ENCODE data around the gene OGFOD3.
"Not testable (repeated sequence)": the region's sequence is repeated elsewhere in the genome, so short reads cannot be mapped to it uniquely, and the experiment has no call there.

Gene OGFOD3

DNA sequence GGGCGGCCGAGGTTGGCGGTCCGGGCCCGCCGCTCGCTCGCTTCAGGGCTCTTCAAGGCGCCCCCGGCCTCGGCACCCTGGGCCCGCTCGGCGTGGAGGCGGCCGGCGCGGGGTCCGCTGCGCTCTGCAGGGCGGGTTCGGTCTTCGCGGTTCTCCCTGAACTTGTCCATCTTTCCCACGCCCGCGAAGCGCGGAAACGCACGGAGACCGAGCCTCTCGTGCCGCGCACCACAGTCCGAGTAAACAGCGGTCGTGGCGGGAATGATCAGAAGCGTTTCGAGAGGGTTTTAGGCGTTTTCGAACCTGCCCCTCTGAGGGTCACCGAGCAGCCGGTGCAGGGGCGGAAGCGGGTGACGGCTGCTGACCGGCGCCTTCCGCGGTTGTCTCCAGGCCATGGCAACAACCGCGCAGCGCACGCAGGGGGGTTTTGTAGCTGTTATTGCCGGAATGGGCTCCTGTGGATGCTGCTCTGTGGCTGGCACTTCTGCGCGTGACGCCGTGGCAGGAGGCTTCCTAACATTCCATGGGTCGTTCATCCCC lies 40.6 kb upstream of the OGFOD3 start:
- DNase-seq (ENCODE audit: low read depth): peak; percentile 30
- peak overlapping the region; percentile 79 for H3K4me3 ChIP-seq (replicated peaks; ENCODE audit: low read depth, low read length)
- TF ChIP-seq, protein P1, sequence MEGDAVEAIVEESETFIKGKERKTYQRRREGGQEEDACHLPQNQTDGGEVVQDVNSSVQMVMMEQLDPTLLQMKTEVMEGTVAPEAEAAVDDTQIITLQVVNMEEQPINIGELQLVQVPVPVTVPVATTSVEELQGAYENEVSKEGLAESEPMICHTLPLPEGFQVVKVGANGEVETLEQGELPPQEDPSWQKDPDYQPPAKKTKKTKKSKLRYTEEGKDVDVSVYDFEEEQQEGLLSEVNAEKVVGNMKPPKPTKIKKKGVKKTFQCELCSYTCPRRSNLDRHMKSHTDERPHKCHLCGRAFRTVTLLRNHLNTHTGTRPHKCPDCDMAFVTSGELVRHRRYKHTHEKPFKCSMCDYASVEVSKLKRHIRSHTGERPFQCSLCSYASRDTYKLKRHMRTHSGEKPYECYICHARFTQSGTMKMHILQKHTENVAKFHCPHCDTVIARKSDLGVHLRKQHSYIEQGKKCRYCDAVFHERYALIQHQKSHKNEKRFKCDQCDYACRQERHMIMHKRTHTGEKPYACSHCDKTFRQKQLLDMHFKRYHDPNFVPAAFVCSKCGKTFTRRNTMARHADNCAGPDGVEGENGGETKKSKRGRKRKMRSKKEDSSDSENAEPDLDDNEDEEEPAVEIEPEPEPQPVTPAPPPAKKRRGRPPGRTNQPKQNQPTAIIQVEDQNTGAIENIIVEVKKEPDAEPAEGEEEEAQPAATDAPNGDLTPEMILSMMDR (IDR thresholded peaks at IDR 0.05; ENCODE audit: low read length, missing control alignments): no peak

DNA sequence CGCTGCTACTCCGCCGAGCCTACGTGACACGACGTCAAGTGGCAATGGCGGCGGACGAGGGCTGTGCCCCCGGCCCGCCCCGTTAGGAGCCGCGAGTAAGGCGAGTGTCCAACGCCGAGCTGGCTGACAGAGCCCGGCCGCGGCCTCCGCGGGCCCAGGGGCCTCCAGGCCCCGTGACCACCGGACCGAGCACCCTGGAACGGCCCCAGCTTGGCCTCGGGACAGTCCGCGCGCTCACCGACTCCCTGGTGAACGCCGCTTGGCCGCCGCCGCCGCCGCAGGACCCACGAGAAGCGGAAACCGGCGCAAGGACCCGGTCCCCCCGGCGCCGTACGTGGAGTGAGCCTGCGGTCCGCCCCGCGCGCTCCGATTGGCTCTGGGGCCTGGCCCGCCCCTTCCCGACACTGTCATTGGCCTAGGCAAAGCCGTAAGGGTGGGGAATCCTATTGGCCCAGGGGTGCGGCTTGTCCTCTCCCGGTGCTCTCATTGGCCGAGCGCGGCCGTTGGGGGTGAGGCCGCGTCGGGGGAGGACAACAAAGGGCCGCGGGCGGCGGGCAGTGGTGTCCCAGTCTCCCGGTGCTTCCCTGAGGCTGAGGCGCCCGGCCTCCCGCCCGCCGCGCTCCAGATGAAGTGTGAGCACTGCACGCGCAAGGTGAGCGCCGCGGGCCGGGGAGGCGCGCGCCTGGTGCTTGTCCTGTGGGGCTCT lies 39.9 kb upstream of the OGFOD3 start, which contains the start of gene NARF:
TSS of gene NARF (plus strand) at position 563 of the 706 bp plus-strand sequence. CDS start at position 626, 63 bp downstream.
- DNase-seq (ENCODE audit: low read depth): peak; percentile 98
- TF ChIP-seq, protein P1 (IDR thresholded peaks at IDR 0.05; ENCODE audit: low read length, missing control alignments): no peak
- H3K4me3 ChIP-seq (replicated peaks; ENCODE audit: low read depth, low read length): peak within 1 kb of the TSS; percentile 79

DNA sequence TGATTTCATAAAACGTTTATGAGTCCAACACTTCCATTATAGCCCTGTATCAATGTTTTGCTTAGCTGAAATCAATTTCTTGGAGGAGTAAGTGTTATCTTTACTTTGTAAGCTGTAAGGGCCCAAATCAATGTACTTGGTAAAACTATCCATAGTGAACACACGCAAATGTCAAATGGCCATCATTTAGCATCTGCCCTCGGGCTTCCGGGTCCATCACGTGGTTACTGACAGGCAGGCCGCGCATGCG lies 39.5 kb upstream of the OGFOD3 start:
- DNase-seq (ENCODE audit: low read depth): no peak
- peak overlapping the region; percentile 79 for H3K4me3 ChIP-seq (replicated peaks; ENCODE audit: low read depth, low read length)
- TF ChIP-seq, protein P1 (IDR thresholded peaks at IDR 0.05; ENCODE audit: low read length, missing control alignments): no peak

DNA sequence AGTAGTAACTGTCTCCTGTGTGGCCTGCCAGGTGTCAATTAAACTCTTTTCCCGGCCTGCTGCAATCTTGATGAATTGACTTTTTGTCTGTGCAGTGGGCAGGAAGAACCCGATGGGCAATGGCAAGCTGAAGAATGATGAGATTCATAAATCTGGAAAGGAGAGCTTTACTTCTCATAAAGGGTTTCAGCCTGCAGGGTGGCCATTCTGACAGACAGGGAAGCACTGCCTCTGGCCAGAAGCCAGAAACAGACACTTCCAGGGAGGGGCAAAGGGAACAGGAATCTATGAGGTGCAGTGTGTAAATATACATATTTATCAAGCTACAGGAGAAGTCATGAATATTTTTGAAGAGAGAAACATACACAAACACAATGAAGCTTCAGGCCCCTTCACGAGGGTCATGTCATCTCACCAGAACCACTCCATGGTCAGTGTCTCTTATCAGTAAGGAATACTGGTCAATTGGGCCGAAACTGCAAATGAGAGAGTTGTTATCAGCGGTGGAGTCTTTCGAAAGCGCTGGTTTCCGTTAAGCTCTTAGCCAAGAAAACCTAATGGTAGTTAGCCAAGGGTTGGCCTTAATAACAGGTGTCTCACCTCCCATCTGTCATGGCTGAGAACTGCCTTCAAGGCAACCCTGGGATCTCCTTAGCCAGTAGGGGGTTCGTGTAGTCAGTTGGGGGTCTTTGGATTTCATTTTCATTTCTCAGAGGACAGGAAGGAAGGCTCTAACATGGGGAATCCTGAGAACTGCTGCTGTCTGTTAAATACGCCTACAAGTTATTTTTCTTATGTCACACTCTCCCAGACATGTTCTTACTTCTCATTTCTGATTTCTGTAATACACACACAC lies 38.9 kb upstream of the OGFOD3 start:
- H3K4me3 ChIP-seq (replicated peaks; ENCODE audit: low read depth, low read length): peak overlapping the region; percentile 79
- DNase-seq (ENCODE audit: low read depth): peak; percentile 39
- TF ChIP-seq, protein P1 (IDR thresholded peaks at IDR 0.05; ENCODE audit: low read length, missing control alignments): no peak

DNA sequence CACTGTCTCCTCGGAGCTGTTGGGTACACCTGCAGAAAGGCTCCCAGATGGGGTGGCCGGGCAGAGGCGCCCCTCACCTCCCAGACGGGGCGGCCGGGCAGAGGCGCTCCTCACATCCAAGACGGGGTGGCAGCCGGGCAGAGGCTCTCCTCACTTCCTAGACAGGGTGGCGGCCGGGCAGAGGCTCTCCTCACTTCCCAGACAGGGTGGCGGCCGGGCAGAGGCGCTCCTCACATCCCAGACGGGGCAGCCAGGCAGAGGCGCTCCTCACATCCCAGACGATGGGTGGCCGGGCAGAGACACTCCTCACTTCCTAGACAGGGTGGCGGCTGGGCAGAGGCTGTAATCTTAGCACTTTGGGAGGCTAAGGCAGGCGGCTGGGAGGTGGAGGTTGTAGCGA lies 35.3 kb upstream of the OGFOD3 start:
- not testable (repeated sequence) for DNase-seq (ENCODE audit: low read depth); H3K4me3 ChIP-seq (replicated peaks; ENCODE audit: low read depth, low read length)

DNA sequence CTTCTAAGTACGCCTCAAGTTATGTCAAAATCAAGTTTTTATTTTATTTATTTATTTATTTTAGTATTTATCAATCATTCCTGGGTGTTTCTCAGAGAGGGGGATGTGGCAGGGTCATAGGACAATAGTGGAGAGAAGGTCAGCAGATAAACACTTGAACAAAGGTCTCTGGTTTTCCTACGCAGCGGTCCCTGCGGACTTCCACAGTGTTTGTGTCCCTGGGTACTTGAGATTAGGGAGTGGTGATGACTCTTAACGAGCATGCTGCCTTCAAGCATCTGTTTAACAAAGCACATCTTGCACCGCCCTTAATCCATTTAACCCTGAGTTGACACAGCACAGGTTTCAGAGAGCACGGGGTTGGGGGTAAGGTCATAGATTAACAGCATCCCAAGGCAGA lies 34.8 kb upstream of the OGFOD3 start:
- DNase-seq (ENCODE audit: low read depth); H3K4me3 ChIP-seq (replicated peaks; ENCODE audit: low read depth, low read length): not testable (repeated sequence)

DNA sequence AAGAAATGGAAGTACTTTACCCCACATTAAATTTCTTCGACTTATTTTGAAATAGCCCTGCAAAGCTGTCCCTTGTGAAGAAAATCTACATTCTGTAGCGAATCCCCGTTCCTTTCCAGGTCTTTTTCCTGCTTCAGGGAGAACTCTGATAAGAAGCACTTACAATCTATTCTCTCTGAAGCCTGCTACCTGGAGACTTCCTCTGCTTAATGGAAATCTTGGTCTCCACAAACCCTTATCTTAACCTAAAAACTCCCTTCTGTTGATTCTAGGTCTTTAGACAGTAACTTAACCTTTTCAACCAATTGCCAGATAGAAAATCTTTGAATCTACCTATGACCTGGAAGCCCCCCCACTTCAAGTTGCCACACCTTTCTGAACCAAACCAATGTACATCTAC lies 33.8 kb upstream of the OGFOD3 start:
- TF ChIP-seq, protein P1 (IDR thresholded peaks at IDR 0.05; ENCODE audit: low read length, missing control alignments): no peak
- DNase-seq (ENCODE audit: low read depth): no peak
- no peak overlapping the region for H3K4me3 ChIP-seq (replicated peaks; ENCODE audit: low read depth, low read length)
